HUES48 (cell line): ENCODE measurements around the gene MEAF6.

Experiments used
- H3K27ac ChIP-seq: one replicate; pipeline ENCODE4 v1.7.0; 2013; ENCODE audit warnings: low read depth, low read length, inconsistent platforms
- H3K27me3 ChIP-seq: 2 replicates; pipeline ENCODE4 v1.6.1; 2013; ENCODE audit warnings: mild to moderate bottlenecking, low read length; ENCODE audit not compliant: control insufficient read depth, insufficient read depth
- H3K36me3 ChIP-seq: 2 replicates; pipeline ENCODE4 v1.6.1; 2013; ENCODE audit warnings: low read length; ENCODE audit not compliant: control insufficient read depth, insufficient read depth
- H3K4me1 ChIP-seq: 2 replicates; pipeline ENCODE4 v1.6.1; 2013; ENCODE audit warnings: mild to moderate bottlenecking, low read length; ENCODE audit not compliant: control insufficient read depth, insufficient read depth
- H3K4me3 ChIP-seq: 2 replicates; pipeline ENCODE4 v1.5.1; 2013; ENCODE audit warnings: mild to moderate bottlenecking, low read depth, low read length
- H3K9ac ChIP-seq: 2 replicates; pipeline ENCODE4 v1.6.1; 2013; ENCODE audit warnings: mild to moderate bottlenecking, low read depth, low read length, moderate library complexity
- H3K9me3 ChIP-seq: 2 replicates; pipeline ENCODE4 v1.6.1; 2013; ENCODE audit warnings: low read length; ENCODE audit not compliant: control insufficient read depth, insufficient read depth

Gene MEAF6

DNA sequence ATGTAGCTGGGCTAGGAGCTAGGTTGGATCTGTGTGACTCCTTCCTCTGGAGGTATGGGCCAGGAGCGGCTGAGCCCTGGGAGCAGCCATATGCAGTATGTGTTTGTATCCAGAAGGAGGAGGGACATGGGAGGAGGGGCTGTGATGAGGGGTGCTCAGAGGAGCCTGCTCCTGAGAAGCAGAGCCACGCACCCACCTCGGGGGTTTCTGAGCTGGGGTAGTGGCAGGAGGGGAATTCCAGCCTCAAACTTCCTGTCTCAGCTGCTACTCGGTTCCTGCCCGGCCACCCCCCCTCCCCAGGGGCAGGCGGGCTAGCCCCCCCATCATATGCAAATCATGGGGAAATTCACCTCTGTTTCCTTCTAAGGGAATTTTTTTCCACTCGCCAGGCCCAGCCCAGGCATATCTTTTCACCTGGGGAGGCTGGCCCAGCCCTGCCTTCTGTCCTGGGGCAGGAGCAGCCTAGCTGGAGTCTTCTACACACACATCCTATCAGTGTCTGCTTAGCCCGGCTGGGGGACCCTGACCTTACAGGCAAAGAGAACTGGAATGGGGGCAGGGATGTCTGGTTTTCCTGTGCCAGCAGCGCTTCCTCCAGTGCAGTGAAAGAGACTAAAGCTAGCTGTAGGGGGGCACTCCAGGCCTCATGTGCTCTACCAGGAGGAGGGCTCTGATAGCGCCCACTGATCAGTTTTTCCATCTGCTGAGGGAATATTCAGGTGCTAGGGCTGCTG lies 37.2 kb downstream of the MEAF6 start:
- H3K4me3 ChIP-seq, result peak overlapping the region; percentile 12
- peak overlapping the region; percentile 42 for H3K9ac ChIP-seq
- H3K4me1 ChIP-seq, result peaks cover 42% of the 10 kb centered on the region
- no peaks in the 10 kb centered on the region for H3K9me3 ChIP-seq
- H3K27me3 ChIP-seq, result peaks cover 17% of the 10 kb centered on the region
- peak overlapping the region; percentile 89 for H3K27ac ChIP-seq
- peaks cover 41% of the 10 kb centered on the region for H3K36me3 ChIP-seq

DNA sequence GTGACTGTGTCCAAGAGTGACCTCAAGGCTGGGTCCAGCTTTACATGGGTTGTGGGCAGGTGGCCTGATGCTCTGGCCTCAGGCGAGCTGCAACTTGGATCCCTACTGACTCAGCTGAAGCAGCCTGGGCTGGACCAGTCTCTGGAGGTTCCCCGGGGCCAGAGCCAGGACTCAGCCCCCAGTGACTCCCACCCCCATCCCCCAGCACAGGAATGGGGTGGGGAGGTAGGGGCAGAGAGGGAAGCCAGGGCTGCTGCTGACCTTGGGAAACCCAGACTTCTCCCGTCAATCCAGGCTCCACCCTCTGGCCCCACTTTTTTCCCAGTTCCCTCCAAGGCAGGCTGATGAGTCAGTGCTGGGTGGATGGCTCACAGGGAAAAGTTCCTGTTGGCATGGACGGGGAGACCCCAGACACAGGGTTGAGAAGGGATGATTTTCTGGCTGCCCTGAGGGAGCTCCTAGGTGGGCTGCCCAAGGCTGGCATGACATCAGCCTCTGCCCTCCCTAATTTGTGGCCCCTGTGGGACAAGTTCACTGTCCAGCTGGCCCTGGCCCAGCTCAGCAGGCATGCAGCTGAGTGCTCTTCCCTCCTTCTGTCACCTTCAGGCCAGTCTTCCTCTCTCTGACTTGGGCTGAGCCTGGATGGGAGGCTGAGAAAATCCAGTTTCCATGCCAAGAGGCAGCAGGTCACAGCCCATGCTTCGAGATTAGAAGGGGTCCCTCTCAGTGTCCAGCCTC lies 37.9 kb downstream of the MEAF6 start:
- H3K4me1 ChIP-seq, result peaks cover 50% of the 10 kb centered on the region

DNA sequence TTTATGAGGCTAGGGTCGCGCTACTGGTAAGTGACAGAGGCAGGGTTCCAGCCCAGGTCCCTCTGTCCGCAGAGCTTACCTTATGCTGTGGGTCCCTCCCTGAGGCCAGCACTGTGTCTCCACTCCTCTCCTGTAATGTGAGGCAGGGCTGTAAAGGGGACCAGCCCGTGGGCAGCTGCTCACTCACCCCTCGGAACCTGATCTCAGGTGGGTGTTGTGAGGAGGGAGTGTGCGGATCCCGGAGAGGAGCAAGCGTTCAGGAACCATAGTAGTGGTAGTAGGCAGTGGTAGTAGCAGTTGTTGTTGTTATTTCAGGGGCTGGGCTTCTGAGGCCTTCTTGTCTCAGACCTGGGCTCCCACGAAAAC lies 38.5 kb downstream of the MEAF6 start:
- Histone ChIP-seq H3K4me1 (peaks cover 55% of the 10 kb centered on the region), H3K9me3 (no peaks in the 10 kb centered on the region), H3K27ac (peak overlapping the region; percentile 89), H3K36me3 (peaks cover 28% of the 10 kb centered on the region), H3K27me3 (peaks cover 22% of the 10 kb centered on the region), H3K9ac (no peak overlapping the region), H3K4me3 (no peak overlapping the region; the same call in 1 of the 2 replicates)

More for the DNA sequence above, 37.9 kb downstream of the MEAF6 start:
- peaks cover 22% of the 10 kb centered on the region for H3K27me3 ChIP-seq
- no peaks in the 10 kb centered on the region for H3K9me3 ChIP-seq
- peak overlapping the region; percentile 89 for H3K27ac ChIP-seq
- H3K4me3 ChIP-seq, result peak overlapping the region; percentile 12
- peaks cover 34% of the 10 kb centered on the region for H3K36me3 ChIP-seq
- H3K9ac ChIP-seq, result peak overlapping the region; percentile 42; the same call in 1 of the 2 replicates

DNA sequence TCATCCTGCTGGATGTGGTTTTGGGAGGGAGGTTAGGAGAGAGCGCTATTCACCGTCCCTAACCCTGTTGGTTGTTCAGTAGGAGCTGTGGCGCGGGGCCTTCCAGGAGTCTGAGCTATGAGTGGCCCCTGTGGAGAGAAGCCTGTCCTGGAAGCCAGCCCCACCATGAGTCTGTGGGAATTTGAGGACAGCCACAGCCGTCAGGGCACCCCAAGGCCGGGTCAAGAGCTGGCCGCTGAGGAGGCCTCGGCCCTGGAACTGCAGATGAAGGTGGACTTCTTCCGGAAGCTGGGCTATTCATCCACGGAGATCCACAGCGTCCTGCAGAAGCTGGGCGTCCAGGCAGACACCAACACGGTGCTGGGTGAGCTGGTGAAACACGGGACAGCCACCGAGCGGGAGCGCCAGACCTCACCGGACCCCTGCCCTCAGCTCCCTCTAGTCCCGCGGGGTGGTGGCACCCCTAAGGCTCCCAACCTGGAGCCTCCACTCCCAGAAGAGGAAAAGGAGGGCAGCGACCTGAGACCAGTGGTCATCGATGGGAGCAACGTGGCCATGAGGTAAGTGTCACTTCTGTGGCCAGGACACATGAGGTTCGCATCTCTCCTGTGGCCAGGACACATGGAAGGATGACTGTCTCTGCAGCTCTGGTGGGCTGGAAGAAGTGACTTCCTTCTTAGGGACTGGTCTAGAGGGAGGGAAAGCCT lies 39.0 kb downstream of the MEAF6 start:
- H3K27ac ChIP-seq, result no peak overlapping the region
- no peak overlapping the region for H3K9ac ChIP-seq
- H3K4me1 ChIP-seq, result peaks cover 55% of the 10 kb centered on the region
- no peaks in the 10 kb centered on the region for H3K9me3 ChIP-seq
- peaks cover 23% of the 10 kb centered on the region for H3K36me3 ChIP-seq
- peaks cover 22% of the 10 kb centered on the region for H3K27me3 ChIP-seq
- peak overlapping the region; percentile 72 for H3K4me3 ChIP-seq

DNA sequence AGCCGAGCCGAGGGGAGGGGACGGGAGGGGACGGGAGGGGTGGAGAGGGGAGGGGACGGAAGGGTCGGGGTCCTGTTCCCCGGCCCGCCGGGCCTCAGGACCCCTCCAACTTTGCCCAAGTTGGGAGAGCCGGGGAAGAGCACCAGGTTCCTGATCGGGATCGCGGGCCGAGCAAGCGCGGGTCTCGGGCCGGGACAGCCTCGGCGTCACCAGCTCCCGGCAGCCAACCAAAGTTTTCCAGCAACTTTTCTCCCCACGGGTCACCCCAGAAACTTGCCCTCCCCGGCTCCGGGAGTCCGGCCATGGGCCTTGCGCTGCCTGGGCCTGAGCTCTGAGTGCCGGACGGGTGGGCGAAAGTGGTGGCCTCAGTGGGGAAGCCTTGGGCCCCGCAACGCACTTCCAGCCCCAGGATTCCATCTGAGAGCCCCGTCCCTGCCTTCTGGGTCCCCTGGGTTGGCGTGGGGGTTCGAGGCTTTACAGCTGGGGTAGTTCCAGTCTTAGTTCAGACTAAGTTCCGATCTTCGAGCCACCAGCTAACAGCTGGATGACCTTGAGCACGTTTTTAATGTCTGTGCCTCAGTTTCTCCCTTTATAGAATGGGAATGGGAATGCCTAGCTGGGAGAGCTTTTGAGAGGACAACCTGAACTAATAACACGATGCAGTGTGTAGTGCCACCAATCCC lies 39.7 kb downstream of the MEAF6 start:
- H3K4me1 ChIP-seq, result peaks cover 55% of the 10 kb centered on the region
- peak overlapping the region; percentile 21 for H3K27ac ChIP-seq
- peaks cover 22% of the 10 kb centered on the region for H3K27me3 ChIP-seq
- H3K9ac ChIP-seq, result peak overlapping the region; percentile 44
- peak overlapping the region; percentile 72 for H3K4me3 ChIP-seq
- H3K9me3 ChIP-seq, result no peaks in the 10 kb centered on the region
- H3K36me3 ChIP-seq, result peaks cover 17% of the 10 kb centered on the region

DNA sequence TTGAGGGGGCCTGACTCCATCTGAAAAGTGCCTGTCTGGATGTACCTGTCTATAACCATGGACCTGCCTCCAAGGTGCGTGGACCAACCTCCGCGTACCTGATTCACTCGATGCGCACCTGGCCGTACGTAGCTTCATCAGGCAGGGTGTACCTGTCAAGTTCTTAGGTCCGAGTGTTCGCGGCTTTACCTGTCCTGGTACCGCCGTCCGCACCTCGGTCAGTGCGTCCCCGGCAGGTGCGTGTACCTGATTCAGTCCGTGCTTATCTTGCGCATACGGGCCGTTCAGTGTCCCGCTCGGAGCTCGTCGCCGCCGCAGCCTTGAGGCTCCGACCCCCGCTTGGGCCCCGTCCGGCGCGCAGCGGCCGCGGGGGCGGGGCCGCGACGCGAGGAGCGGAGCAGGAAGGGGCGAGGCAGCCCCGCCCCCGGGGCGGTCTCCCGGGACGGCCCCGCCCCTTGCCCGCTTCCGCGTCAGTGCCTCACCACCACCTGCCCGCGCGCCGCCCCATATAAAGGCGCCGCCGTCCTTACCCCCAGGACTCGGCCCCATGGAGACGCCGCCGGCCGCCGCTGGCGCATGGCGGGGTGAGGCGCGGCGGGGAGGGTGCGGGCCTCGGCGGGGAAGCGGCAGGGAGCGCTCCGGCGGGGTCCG lies 40.4 kb downstream of the MEAF6 start, which contains the start of gene ZC3H12A:
Gene ZC3H12A (plus strand): TSS at position 535 of the 651 bp plus-strand sequence. CDS start 917 bp downstream, outside the sequence.
- peak within 1 kb of the TSS; percentile 21 for H3K27ac ChIP-seq
- H3K27me3 ChIP-seq, result peaks cover 22% of the 10 kb centered on the region
- no peaks in the 10 kb centered on the region for H3K9me3 ChIP-seq
- H3K4me1 ChIP-seq, result peaks cover 53% of the 10 kb centered on the region
- peak within 1 kb of the TSS; percentile 72 for H3K4me3 ChIP-seq
- H3K9ac ChIP-seq, result peak within 1 kb of the TSS; percentile 44
- peaks cover 14% of the 10 kb centered on the region for H3K36me3 ChIP-seq

DNA sequence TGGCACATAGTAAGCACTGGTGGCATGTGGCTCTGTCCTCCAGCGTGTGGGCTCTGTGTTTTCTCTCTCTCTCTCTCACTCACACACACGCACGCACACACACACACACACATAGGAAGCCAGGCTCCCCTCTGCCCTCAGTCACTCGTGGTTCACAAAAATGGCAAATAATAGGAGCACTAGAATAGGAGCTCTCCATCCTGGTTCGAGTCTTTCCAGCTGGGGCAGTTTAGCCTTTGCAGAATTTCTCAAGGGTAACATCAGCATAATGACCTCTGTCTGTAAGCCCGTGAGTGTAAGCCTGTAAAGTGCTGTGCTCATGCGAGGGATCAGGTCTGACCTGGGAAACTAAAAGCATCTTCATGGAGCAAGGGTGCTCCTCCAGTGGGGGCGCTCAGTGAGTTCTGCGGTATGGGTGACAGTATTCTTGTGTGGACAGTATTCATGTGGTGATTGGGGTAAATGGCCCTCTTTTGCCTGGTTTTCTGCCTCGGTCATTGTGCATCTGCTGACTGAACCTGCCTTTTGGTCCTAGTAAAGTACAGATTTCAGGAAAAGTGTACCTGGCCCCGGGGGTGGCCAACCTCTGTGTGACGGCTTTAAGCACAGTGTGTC lies 41.0 kb downstream of the MEAF6 start:
- no peak overlapping the region for H3K27ac ChIP-seq
- no peak overlapping the region for H3K9ac ChIP-seq
- peaks cover 53% of the 10 kb centered on the region for H3K4me1 ChIP-seq
- no peaks in the 10 kb centered on the region for H3K9me3 ChIP-seq
- peaks cover 22% of the 10 kb centered on the region for H3K27me3 ChIP-seq
- peak overlapping the region; percentile 72 for H3K4me3 ChIP-seq
- peaks cover 10% of the 10 kb centered on the region for H3K36me3 ChIP-seq

DNA sequence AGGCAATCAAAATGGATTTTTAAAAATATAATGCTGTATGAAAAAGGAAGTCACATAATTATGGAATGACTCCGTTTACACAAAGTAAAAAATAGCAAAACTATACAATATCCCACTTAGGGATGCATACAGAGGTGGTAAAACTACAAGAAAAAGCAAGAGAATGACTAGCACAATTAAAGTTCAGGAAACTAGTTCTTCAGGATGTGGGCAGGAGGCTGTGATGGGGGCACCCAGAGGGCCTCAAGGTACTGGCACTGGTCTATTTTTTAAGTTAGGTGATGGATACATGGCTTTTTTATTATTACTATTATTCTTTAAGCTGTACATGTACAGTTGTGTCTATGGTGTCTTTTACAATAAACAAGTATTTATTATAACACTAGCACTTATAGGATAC lies 41.6 kb downstream of the MEAF6 start:
- Histone ChIP-seq H3K27ac (no peak overlapping the region), H3K9me3 (no peaks in the 10 kb centered on the region), H3K27me3 (peaks cover 22% of the 10 kb centered on the region), H3K9ac (no peak overlapping the region), H3K4me3 (no peak overlapping the region), H3K36me3 (peaks cover 6% of the 10 kb centered on the region), H3K4me1 (peaks cover 51% of the 10 kb centered on the region)

DNA sequence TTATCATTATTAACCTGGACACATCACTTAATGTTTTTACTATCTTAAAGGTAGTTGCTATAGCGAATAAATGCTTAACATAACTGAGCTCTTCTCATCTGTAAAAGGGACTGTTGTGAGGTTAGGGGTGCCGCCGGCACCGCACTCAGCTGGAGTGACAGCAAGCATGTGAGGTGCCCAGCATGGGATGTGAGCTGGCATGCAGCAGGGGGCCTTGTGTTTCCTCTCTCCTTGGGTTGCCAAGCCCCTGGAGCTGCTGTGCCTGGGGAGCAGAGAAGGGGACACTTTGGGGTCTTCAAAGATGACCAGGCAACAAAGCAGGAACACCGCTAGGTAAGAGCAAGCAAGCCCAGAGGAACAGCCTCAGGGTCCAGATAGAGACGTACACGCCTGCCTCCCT lies 42.3 kb downstream of the MEAF6 start:
- Histone ChIP-seq H3K36me3 (peaks cover 5% of the 10 kb centered on the region), H3K9me3 (no peaks in the 10 kb centered on the region), H3K9ac (no peak overlapping the region), H3K27ac (peak overlapping the region; percentile 83), H3K27me3 (peaks cover 22% of the 10 kb centered on the region), H3K4me1 (peaks cover 44% of the 10 kb centered on the region), H3K4me3 (0 out of 2 replicates have a peak overlapping the region, but pooled peaks have one; percentile 19)
